Stimulated activated CD8-positive, alpha-beta memory T cell treated with anti-CD3 and anti-CD28 coated beads, Interleukin-2, amount 100 ng/mL, for 1 hour (primary cell): ENCODE results near the gene TSG101.

ENCODE experiments used
- DNase-seq, 2 donors: peaks; one replicate each; pipeline ENCODE4 v3.0.0-alpha.2; 2020; ENCODE audit warnings: low read depth in 2 of 2

Gene TSG101

GRCh38 chr11:18493310-18493709, 33.4 kb downstream of the TSG101 start:
- no peak for DNase-seq

GRCh38 chr11:18492888-18493287, 33.9 kb downstream of the TSG101 start:
- DNase-seq: no peak

GRCh38 chr11:18491924-18492323, 34.8 kb downstream of the TSG101 start:
- no peak for DNase-seq

GRCh38 chr11:18490736-18491485, 35.8 kb downstream of the TSG101 start:
- no peak for DNase-seq

- DNase-seq: no peak
Measured at GRCh38 chr11:18490319-18490718, 36.4 kb downstream of the TSG101 start.

GRCh38 chr11:18485913-18486528, 40.7 kb downstream of the TSG101 start:
- no peak for DNase-seq

GRCh38 chr11:18479063-18479462, 47.7 kb downstream of the TSG101 start:
- no peak for DNase-seq

- DNase-seq: no peak
Measured at GRCh38 chr11:18472587-18472986, 54.2 kb downstream of the TSG101 start.

- DNase-seq: no peak
Measured at GRCh38 chr11:18471995-18472394, 54.7 kb downstream of the TSG101 start.

GRCh38 chr11:18468961-18469360, 57.8 kb downstream of the TSG101 start:
- no peak for DNase-seq

GRCh38 chr11:18468059-18468458, 58.7 kb downstream of the TSG101 start:
- no peak for DNase-seq

GRCh38 chr11:18466402-18466801, 60.3 kb downstream of the TSG101 start:
- no peak for DNase-seq

- no peak for DNase-seq
Measured at GRCh38 chr11:18463439-18463838, 63.3 kb downstream of the TSG101 start.

GRCh38 chr11:18461909-18462308, 64.8 kb downstream of the TSG101 start:
- no peak for DNase-seq

GRCh38 chr11:18459634-18460033, 67.1 kb downstream of the TSG101 start:
- DNase-seq: no peak

- DNase-seq: no peak
Measured at GRCh38 chr11:18457450-18457849, 69.3 kb downstream of the TSG101 start.

GRCh38 chr11:18455686-18456372, 70.9 kb downstream of the TSG101 start, which contains the start of gene LDHAL6A:
LDHAL6A (plus strand) TSS chr11:18455856; CDS start chr11:18456681, 825 bp downstream.
- no peak for DNase-seq

- DNase-seq: no peak
Measured at GRCh38 chr11:18452927-18453326, 73.8 kb downstream of the TSG101 start.

- DNase-seq: no peak
Measured at GRCh38 chr11:18449251-18449650, 77.5 kb downstream of the TSG101 start.

- DNase-seq: no peak
Measured at GRCh38 chr11:18438691-18439090, 88.1 kb downstream of the TSG101 start.
